ENCODE data around the gene H2BW2. TPM values are rescaled to one million over a fixed set of nuclear protein-coding genes. Genes with fewer than 3 reads are reported as not detected.

Gene H2BW2
- total and polyA plus RNA-seq, 9 of the 15 experiments (the other 6 are each of a cell fraction or from before 2014, with no cell fraction given), result not detected

- CTCF ChIA-PET (ENCODE audit: low intra/inter-chr PET ratio), result no interaction called here
- WGBS (ENCODE audit: insufficient coverage, low coverage, missing lambda C conversion rate), result 0% methylated on average over 3 of the region's 7 CpGs
- ATAC-seq, result no peak
Measured at GRCh38 chrX:104085919-104086318, 46.2 kb downstream of the H2BW2 start.

More at GRCh38 chrX:104085919-104086318, 46.2 kb downstream of the H2BW2 start:
- H3K4me1 ChIP-seq (replicated peaks in 1 of 2; ENCODE audit: control insufficient read depth in 2 of 2, insufficient read depth in 2 of 2, low read length in 2 of 2), result no peaks in the 10 kb centered on the region
- in situ Hi-C loops (cut with MboI) (no loop called here), intact Hi-C loops (cut with micrococcal nuclease) (no loop called here)
- no peak overlapping the region for H3K27ac ChIP-seq (ENCODE audit: extremely low read depth, low read depth, low read length)
- no peak overlapping the region for H3K4me3 ChIP-seq
- no TSS peak for BruUV-seq (replicated peaks)
- no peak overlapping the region for H3K9ac ChIP-seq (ENCODE audit: insufficient read depth in 1 of 2, low read depth in 2 of 2, low read length in 2 of 2)
- FAIRE-seq, result no peak
- H3K36me3 ChIP-seq (ENCODE audit: control insufficient read depth, insufficient read depth, low read length), result no peaks in the 10 kb centered on the region
- H4K20me1 ChIP-seq (replicated peaks; ENCODE audit: control insufficient read depth, insufficient read depth, low read length), result no peaks in the 10 kb centered on the region
- H3K27me3 ChIP-seq (ENCODE audit: control insufficient read depth in 2 of 2, insufficient read depth in 2 of 2, low read length in 2 of 2), result no peaks in the 10 kb centered on the region
- no peaks in the 10 kb centered on the region for H3K79me2 ChIP-seq (ENCODE audit: control insufficient read depth, insufficient read depth, low read length)
- peak in 1 of 3 experiments; percentile 50 for TF ChIP-seq YY1 (IDR thresholded peaks at IDR 0.05; ENCODE audit: borderline replicate concordance in 1 of 3, control insufficient read depth in 1 of 3, extremely low read depth in 1 of 3, insufficient read depth in 3 of 3, insufficient read length in 1 of 3, insufficient replicate concordance in 2 of 3, low read depth in 1 of 3, low read length in 2 of 3)
- no peak for TF ChIP-seq HNRNPK (IDR thresholded peaks at IDR 0.05; ENCODE audit: low read depth, low read length, poor library complexity, severe bottlenecking)
- TF ChIP-seq ZNF174 (CRISPR knock-in tag; IDR thresholded peaks at IDR 0.05), result no peak
- no peak for TF ChIP-seq NFXL1 (CRISPR knock-in tag; IDR thresholded peaks at IDR 0.05)
- TF ChIP-seq ZNF444 (CRISPR knock-in tag; IDR thresholded peaks at IDR 0.05), result no peak
- no peak overlapping the region for H2AFZ ChIP-seq (ENCODE audit: low read depth, low read length)
- no peaks in the 10 kb centered on the region for H3K9me1 ChIP-seq (ENCODE audit: control insufficient read depth, insufficient read depth, low read length)
- DNase-seq (ENCODE audit: extremely low read depth in 1 of 4, low spot score in 3 of 4), result peak in 1 of 4 experiments; percentile 5
- H3K4me2 ChIP-seq (ENCODE audit: insufficient read depth, low read length), result no peak overlapping the region
- no peaks in the 10 kb centered on the region for H3K9me3 ChIP-seq (replicated peaks; ENCODE audit: control insufficient read depth, insufficient read depth, low read depth, low read length)
- POLR2A ChIA-PET, result no interaction called here

Other genes with a start within 250 kb of the H2BW2 start
Only the 7 nearest of the 8 such genes appear.
- gene RAB9B, start 207.7 kb upstream of the H2BW2 start, total RNA-seq (2014; rRNA removed), result 0.04 TPM in 1 of 2 replicates, not detected in the other
- not detected in 2 replicates for gene RAB9B, start 207.7 kb upstream of the H2BW2 start, total RNA-seq (2014; rRNA removed; fragmentation: Illumina TruSeq; extraction: Trizol)
- not detected in 2 replicates for gene RAB9B, start 207.7 kb upstream of the H2BW2 start, total RNA-seq (2015; rRNA removed; fragmentation: Illumina TruSeq; extraction: Trizol)
- not detected in 2 replicates for gene RAB9B, start 207.7 kb upstream of the H2BW2 start, total RNA-seq (2021)
- 0.04 TPM in 1 of 2 replicates, not detected in the other for gene RAB9B, start 207.7 kb upstream of the H2BW2 start, polyA plus RNA-seq (2011; rRNA removed)
- not detected in 2 replicates for gene RAB9B, start 207.7 kb upstream of the H2BW2 start, polyA plus RNA-seq (2014; fragmentation: Illumina TruSeq; extraction: Trizol)
- gene RAB9B, start 207.7 kb upstream of the H2BW2 start, polyA plus RNA-seq (2014; fragmentation: Nextera tagmentation; extraction: Ambion mirVana), result under 1 TPM in 1 of 2 experiments, not detected in 1; 0.03 TPM
- 0.05 TPM in 1 of 2 replicates, not detected in the other for gene RAB9B, start 207.7 kb upstream of the H2BW2 start, polyA plus RNA-seq (2014; rRNA removed)
- gene TMSB15B, start 77.3 kb upstream of the H2BW2 start, total RNA-seq (2014; rRNA removed), result not detected in 2 replicates
- gene TMSB15B, start 77.3 kb upstream of the H2BW2 start, total RNA-seq (2014; rRNA removed; fragmentation: Illumina TruSeq; extraction: Trizol), result 0.22 TPM in 1 of 2 replicates, not detected in the other
- gene TMSB15B, start 77.3 kb upstream of the H2BW2 start, total RNA-seq (2015; rRNA removed; fragmentation: Illumina TruSeq; extraction: Trizol), result not detected in 2 replicates
- gene TMSB15B, start 77.3 kb upstream of the H2BW2 start, total RNA-seq (2021), result not detected in 2 replicates
- gene TMSB15B, start 77.3 kb upstream of the H2BW2 start, polyA plus RNA-seq (2011; rRNA removed), result 0.77 TPM in 1 of 2 replicates, not detected in the other
- 0.14 TPM in 1 of 2 replicates, not detected in the other for gene TMSB15B, start 77.3 kb upstream of the H2BW2 start, polyA plus RNA-seq (2014; fragmentation: Illumina TruSeq; extraction: Trizol)
- under 1 TPM; 0.32 to 0.39 TPM for gene TMSB15B, start 77.3 kb upstream of the H2BW2 start, polyA plus RNA-seq (2014; fragmentation: Nextera tagmentation; extraction: Ambion mirVana)
- 0.05 and 0.93 TPM in 2 replicates for gene TMSB15B, start 77.3 kb upstream of the H2BW2 start, polyA plus RNA-seq (2014; rRNA removed)
- not detected in 2 replicates for gene H2BW1, start 26.2 kb upstream of the H2BW2 start, total RNA-seq (2014; rRNA removed)
- gene H2BW1, start 26.2 kb upstream of the H2BW2 start, total RNA-seq (2014; rRNA removed; fragmentation: Illumina TruSeq; extraction: Trizol), result not detected in 2 replicates
- gene H2BW1, start 26.2 kb upstream of the H2BW2 start, total RNA-seq (2015; rRNA removed; fragmentation: Illumina TruSeq; extraction: Trizol), result not detected in 2 replicates
- not detected in 2 replicates for gene H2BW1, start 26.2 kb upstream of the H2BW2 start, total RNA-seq (2021)
- not detected in 2 replicates for gene H2BW1, start 26.2 kb upstream of the H2BW2 start, polyA plus RNA-seq (2011; rRNA removed)
- not detected in 2 replicates for gene H2BW1, start 26.2 kb upstream of the H2BW2 start, polyA plus RNA-seq (2014; fragmentation: Illumina TruSeq; extraction: Trizol)
- gene H2BW1, start 26.2 kb upstream of the H2BW2 start, polyA plus RNA-seq (2014; fragmentation: Nextera tagmentation; extraction: Ambion mirVana), result not detected
- not detected in 2 replicates for gene H2BW1, start 26.2 kb upstream of the H2BW2 start, polyA plus RNA-seq (2014; rRNA removed)
- not detected in 2 replicates for gene TMSB15C, start 36.3 kb downstream of the H2BW2 start, total RNA-seq (2014; rRNA removed)
- not detected in 2 replicates for gene TMSB15C, start 36.3 kb downstream of the H2BW2 start, total RNA-seq (2014; rRNA removed; fragmentation: Illumina TruSeq; extraction: Trizol)
- not detected in 2 replicates for gene TMSB15C, start 36.3 kb downstream of the H2BW2 start, total RNA-seq (2015; rRNA removed; fragmentation: Illumina TruSeq; extraction: Trizol)
- gene TMSB15C, start 36.3 kb downstream of the H2BW2 start, total RNA-seq (2021), result not detected in 2 replicates
- 0.03 TPM in 1 of 2 replicates, not detected in the other for gene TMSB15C, start 36.3 kb downstream of the H2BW2 start, polyA plus RNA-seq (2011; rRNA removed)
- gene TMSB15C, start 36.3 kb downstream of the H2BW2 start, polyA plus RNA-seq (2014; fragmentation: Illumina TruSeq; extraction: Trizol), result not detected in 2 replicates
- gene TMSB15C, start 36.3 kb downstream of the H2BW2 start, polyA plus RNA-seq (2014; fragmentation: Nextera tagmentation; extraction: Ambion mirVana), result not detected
- gene TMSB15C, start 36.3 kb downstream of the H2BW2 start, polyA plus RNA-seq (2014; rRNA removed), result not detected in 2 replicates
- gene ZCCHC18, start 72.6 kb downstream of the H2BW2 start, total RNA-seq (2014; rRNA removed), result not detected in 2 replicates
- not detected in 2 replicates for gene ZCCHC18, start 72.6 kb downstream of the H2BW2 start, total RNA-seq (2014; rRNA removed; fragmentation: Illumina TruSeq; extraction: Trizol)
- not detected in 2 replicates for gene ZCCHC18, start 72.6 kb downstream of the H2BW2 start, total RNA-seq (2015; rRNA removed; fragmentation: Illumina TruSeq; extraction: Trizol)
- not detected in 2 replicates for gene ZCCHC18, start 72.6 kb downstream of the H2BW2 start, total RNA-seq (2021)
- gene ZCCHC18, start 72.6 kb downstream of the H2BW2 start, polyA plus RNA-seq (2011; rRNA removed), result 0.15 TPM in 1 of 2 replicates, not detected in the other
- not detected in 2 replicates for gene ZCCHC18, start 72.6 kb downstream of the H2BW2 start, polyA plus RNA-seq (2014; fragmentation: Illumina TruSeq; extraction: Trizol)
- gene ZCCHC18, start 72.6 kb downstream of the H2BW2 start, polyA plus RNA-seq (2014; fragmentation: Nextera tagmentation; extraction: Ambion mirVana), result not detected
- gene ZCCHC18, start 72.6 kb downstream of the H2BW2 start, polyA plus RNA-seq (2014; rRNA removed), result not detected in 2 replicates
- 7.7 and 10.8 TPM in 2 replicates for gene SLC25A53, start 117.1 kb downstream of the H2BW2 start, total RNA-seq (2014; rRNA removed)
- gene SLC25A53, start 117.1 kb downstream of the H2BW2 start, total RNA-seq (2014; rRNA removed; fragmentation: Illumina TruSeq; extraction: Trizol), result 5.2 and 5.6 TPM in 2 replicates
- 7.8 and 8.6 TPM in 2 replicates for gene SLC25A53, start 117.1 kb downstream of the H2BW2 start, total RNA-seq (2015; rRNA removed; fragmentation: Illumina TruSeq; extraction: Trizol)
- gene SLC25A53, start 117.1 kb downstream of the H2BW2 start, total RNA-seq (2021), result 2.4 and 4.0 TPM in 2 replicates
- gene SLC25A53, start 117.1 kb downstream of the H2BW2 start, polyA plus RNA-seq (2011; rRNA removed), result 3.3 and 5.6 TPM in 2 replicates
- 6.5 and 7.0 TPM in 2 replicates for gene SLC25A53, start 117.1 kb downstream of the H2BW2 start, polyA plus RNA-seq (2014; fragmentation: Illumina TruSeq; extraction: Trizol)
- gene SLC25A53, start 117.1 kb downstream of the H2BW2 start, polyA plus RNA-seq (2014; fragmentation: Nextera tagmentation; extraction: Ambion mirVana), result 1 to 10 TPM; 4.0 to 5.4 TPM
- 4.9 and 5.8 TPM in 2 replicates for gene SLC25A53, start 117.1 kb downstream of the H2BW2 start, polyA plus RNA-seq (2014; rRNA removed)
- 13.7 and 14.2 TPM in 2 replicates for gene FAM199X, start 126.5 kb downstream of the H2BW2 start, total RNA-seq (2014; rRNA removed)
- 22.2 and 23.6 TPM in 2 replicates for gene FAM199X, start 126.5 kb downstream of the H2BW2 start, total RNA-seq (2014; rRNA removed; fragmentation: Illumina TruSeq; extraction: Trizol)
- 20.3 and 21.2 TPM in 2 replicates for gene FAM199X, start 126.5 kb downstream of the H2BW2 start, total RNA-seq (2015; rRNA removed; fragmentation: Illumina TruSeq; extraction: Trizol)
- 19.0 and 19.3 TPM in 2 replicates for gene FAM199X, start 126.5 kb downstream of the H2BW2 start, total RNA-seq (2021)
- gene FAM199X, start 126.5 kb downstream of the H2BW2 start, polyA plus RNA-seq (2011; rRNA removed), result 9.2 and 12.8 TPM in 2 replicates
- gene FAM199X, start 126.5 kb downstream of the H2BW2 start, polyA plus RNA-seq (2014; fragmentation: Illumina TruSeq; extraction: Trizol), result 13.0 and 15.4 TPM in 2 replicates
- gene FAM199X, start 126.5 kb downstream of the H2BW2 start, polyA plus RNA-seq (2014; fragmentation: Nextera tagmentation; extraction: Ambion mirVana), result 1 to 10 TPM; 4.6 to 5.6 TPM
- 12.4 and 13.6 TPM in 2 replicates for gene FAM199X, start 126.5 kb downstream of the H2BW2 start, polyA plus RNA-seq (2014; rRNA removed)

All from K562 (cell line).